OCI-LY1 (cell line): ENCODE data around the gene RCAN3.

Experiments used
- EZH2 ChIP-seq: fragments of 200-600 bp; sonication (generic), shearing (Covaris generic); IDR thresholded peaks from 2 replicates; pipeline ENCODE4 v1.8.0; 2017; ENCODE audit warnings: borderline replicate concordance, mixed run types, mild to moderate bottlenecking, antibody characterized with exemption, low read length, moderate library complexity, mixed read lengths
- TF ChIP-seq, protein P1 (sequence below): fragments of 200-600 bp; sonication (generic), shearing (Covaris generic); IDR thresholded peaks from 2 replicates; pipeline ENCODE4 v1.5.1; 2017; ENCODE audit warnings: mild to moderate bottlenecking, antibody characterized with exemption, low read length, moderate library complexity, mixed read lengths

DNA sequence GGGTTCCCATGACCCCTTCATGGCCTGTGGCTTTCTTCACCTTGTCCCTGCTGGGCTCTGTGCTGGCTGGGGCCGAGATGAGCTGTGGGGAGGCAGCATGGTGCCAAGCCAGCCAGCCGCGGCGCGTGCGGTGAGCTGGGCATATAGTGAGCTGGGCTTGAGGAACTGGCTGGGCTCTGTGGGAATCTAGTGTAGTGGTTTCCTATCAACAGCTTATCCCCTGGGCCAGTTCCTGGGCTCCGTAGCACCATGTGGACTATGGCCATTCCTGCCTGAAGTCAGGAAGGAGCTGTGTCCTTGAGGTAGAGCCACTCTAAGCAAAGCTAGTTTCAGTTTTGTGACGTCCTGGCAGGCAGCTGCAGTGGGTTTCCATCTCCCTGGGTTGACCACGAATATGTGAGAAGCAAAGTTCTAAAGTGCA lies 55.1 kb downstream of the RCAN3 start:
- TF ChIP-seq, protein P1, sequence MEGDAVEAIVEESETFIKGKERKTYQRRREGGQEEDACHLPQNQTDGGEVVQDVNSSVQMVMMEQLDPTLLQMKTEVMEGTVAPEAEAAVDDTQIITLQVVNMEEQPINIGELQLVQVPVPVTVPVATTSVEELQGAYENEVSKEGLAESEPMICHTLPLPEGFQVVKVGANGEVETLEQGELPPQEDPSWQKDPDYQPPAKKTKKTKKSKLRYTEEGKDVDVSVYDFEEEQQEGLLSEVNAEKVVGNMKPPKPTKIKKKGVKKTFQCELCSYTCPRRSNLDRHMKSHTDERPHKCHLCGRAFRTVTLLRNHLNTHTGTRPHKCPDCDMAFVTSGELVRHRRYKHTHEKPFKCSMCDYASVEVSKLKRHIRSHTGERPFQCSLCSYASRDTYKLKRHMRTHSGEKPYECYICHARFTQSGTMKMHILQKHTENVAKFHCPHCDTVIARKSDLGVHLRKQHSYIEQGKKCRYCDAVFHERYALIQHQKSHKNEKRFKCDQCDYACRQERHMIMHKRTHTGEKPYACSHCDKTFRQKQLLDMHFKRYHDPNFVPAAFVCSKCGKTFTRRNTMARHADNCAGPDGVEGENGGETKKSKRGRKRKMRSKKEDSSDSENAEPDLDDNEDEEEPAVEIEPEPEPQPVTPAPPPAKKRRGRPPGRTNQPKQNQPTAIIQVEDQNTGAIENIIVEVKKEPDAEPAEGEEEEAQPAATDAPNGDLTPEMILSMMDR, result no peak
- no peak for TF ChIP-seq EZH2
